ENCODE measurements around the gene OCA2.
A peak's percentile ranks its signal among the peaks of the same experiment; 100 is the strongest.
"Not testable (repeated sequence)": the region's sequence is repeated elsewhere in the genome, so short reads cannot be mapped to it uniquely, and the experiment has no call there.

The OCA2 gene

DNA sequence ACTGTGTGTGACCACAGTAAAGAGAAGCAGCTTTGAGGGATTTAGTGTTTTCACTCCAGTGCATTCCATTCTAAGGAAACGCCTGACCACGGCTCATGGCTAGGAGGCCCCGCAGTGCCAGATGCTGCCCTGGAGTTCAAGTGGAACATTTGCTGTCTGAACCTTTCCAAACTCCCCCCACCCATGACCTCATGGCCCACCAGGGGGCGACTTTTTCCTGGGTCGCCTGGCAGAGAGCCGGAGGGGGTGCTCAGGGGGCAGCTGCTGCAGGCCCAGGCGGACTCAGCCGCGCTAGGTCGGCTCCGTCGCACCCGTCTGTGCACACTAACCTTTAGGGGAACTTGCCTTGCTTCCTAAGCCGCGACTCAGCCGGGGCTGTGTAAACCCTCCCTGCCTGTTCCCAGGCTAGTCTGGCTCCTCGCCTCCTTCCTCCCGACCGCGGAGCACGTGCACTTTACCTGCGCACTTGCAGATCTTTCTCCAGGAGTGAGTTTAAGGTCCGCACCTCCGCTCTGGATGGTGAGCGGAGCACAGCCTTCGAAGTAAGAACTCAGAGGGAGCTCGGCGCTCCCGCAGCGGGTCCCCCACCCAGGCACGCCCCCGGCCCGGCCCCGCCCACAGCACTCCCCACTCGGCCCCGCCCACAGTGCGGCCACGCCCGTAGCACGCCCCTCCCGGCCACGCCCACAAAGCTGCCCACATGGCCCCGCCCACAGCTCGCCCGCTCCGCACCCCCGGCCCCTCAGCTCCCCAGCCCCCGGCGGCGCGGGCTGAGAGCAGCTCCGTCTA, at the start of gene OCA2:
TSS of gene OCA2 (minus strand) at position 550 of the 789 bp plus-strand sequence. CDS start 17,441 bp downstream, outside the sequence.
- FAIRE-seq = no peak

DNA sequence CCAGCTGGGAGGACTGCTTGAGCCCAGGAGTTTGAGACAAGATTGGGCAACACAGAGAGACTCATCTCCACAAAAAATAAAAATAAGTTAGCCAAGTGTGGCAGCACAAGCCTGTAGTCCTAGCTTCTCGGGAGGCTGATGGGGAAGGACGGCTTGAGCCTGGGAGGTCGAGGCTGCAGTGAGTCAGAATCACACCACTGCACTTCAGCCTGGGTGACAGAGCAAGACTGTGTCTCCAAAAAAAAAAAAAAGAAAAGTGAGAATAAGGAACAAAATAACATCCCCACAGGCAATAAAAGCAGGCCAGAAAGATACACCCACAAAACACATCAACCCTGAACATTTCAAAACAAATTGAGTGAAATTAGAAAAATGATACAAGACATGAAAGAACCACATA, 48.7 kb upstream of the OCA2 start:
- no peak for FAIRE-seq

DNA sequence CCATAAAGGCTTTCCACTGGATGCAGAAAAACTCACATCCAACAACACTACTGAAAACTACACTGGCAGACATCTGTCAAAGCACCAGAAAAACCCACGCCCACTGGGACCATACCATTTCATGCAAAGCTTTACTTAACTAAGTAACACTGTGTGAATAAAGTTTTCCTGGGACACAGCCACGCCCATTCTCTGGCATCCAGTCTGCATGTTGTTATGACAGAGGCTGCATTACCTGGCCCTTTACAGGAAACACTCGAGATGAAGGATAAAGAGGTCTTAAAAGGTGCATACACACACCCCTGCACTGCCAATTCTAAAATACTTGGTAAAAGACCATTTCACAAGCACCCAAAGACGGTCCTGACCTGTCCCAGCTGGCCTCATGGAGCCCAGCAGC, 46.3 kb upstream of the OCA2 start:
- not testable (repeated sequence) for FAIRE-seq

DNA sequence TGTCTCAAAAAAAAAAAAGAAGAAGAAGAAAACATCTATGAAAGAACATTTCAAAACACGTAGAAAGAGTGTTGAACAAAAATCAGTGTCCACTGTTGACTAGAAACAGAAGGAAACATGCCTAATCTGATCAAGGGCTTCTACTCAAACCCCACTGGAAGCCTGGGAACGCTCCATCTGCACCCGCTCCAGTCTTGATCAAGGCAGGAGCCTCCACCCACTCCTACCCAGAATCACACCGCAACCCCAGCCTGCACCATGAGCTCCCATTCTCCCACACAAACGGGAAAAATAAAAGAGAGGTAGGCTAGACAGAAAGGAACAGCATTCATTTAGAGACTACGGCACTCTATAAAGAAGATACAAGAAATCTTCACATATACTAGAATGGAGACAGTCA, 40.9 kb upstream of the OCA2 start:
- no peak for FAIRE-seq

DNA sequence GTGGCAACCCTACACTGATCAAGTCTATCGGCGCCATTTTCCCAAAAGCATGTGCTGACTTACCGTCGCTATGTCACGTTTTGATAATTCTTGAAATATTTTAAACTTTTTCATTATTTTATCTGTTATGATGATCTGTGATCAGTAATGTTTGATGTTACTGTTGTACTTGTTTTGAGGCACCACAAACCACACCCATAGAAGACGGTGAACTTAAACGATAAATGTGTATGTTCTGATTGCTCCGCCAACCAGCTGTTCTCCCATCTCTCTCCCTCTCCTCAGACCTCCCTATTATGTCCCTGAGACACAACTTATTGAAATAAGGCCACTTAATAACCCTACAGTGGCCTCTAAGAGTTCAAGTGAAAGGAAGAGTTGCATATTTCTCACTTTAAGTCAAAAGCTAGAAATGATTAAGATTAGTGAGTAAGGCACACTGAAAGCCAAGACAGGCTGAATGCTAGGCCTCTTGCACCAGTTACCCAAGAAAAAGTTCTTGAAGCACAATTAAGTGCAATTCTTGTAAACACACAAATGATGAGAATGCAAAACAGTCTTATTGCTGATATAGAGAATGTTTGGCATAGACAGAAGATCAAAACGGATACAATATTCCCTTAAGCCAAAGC, 38.4 kb upstream of the OCA2 start:
- not testable (repeated sequence) for FAIRE-seq

DNA sequence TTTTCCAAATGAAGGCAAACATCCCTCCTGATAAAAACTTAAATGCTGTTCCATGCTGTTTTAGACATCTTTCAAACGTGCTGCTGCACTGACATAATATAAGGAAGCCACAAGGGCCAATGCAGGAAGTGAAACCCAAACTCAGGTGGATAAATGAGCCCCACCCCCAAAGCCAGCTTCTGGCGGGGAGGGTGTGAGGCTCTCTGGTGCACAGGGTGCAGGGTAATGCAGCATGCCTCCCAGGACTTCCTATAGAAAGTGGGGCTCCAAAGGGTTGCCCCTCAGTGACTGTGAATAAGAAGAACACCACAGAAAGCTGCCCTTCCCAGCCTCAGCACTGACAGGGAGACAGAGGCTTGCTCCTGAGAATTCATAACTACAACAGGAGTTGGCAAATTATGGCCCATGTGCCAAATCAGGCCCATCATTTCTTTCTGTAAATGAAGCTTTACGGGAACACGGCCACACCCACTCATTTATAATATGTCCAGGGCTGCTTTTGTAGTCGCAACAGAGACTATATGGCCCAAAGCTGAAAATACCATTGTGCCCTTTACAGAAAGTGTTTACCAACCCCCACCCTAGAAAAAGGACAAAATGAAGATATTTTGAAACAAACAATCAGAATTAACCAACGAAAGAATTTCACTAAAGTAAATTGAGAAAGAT, 37.3 kb upstream of the OCA2 start:
- FAIRE-seq = not testable (repeated sequence)

DNA sequence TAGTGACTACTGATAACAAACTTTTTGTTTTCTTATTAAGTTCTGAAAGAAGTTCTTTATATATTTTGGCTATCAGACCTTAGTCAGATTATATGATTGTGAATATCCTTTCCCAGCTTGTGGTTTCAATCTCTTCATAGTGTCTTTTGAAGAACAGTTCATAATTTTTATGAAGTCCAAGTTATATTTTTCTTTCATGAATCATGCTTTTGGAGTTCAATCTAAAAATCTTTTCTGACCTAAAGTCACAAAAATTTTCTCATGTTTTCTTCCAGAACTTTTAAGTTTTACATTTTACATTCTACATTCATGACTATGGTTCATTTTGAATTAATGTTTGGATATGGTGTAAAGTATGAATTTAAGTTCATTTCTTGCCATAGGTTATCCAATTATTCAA, 34.2 kb upstream of the OCA2 start:
- peak; percentile 86 for FAIRE-seq

- FAIRE-seq = no peak
Observed at GRCh38 chr15:28132524-28133275, 33.6 kb upstream of the OCA2 start.

- no peak for FAIRE-seq
Observed at GRCh38 chr15:28131946-28132345, 32.8 kb upstream of the OCA2 start.

DNA sequence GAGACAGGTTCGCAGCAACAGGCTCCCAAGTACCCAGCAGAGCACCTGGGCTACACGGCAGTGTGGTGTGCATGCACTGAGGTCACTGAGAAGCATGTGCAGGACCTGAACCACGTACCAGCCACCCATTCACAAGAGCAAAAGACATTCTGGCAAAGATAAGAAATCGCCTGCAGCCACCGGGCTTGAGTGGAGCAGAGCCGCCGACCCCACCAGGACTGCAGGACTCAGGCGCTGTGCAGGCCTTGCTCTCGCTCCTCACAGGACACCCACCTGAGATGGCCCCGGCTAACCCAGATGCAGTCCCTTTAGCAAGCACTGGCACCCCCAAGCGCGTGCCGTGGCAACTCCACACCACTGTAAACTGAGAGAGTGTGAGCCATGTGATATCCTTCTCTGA, 32.3 kb upstream of the OCA2 start:
- no peak for FAIRE-seq

GRCh38 chr15:28130651-28131050, 31.5 kb upstream of the OCA2 start:
- FAIRE-seq = no peak

- FAIRE-seq = no peak
Observed at GRCh38 chr15:28129231-28129848, 30.2 kb upstream of the OCA2 start.

DNA sequence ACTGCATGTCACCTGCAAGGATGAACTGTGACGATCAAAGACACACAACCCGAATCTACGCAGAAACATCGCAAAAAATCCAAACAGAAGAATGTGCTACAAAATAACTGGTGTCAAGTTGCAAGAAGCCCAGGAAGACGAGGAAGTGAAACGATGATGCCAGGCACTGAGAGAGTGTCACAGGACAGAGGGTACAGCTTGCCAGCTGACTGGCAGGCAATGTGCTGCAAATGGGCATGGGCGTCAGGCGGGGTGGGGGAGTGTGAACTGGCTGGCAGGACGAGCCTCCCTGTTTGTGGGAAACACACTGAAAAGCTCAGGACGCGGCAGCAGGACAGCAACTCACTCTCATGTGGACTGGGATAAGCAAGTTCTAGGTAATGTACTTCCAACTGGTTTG, 28.9 kb upstream of the OCA2 start:
- no peak for FAIRE-seq

- no peak for FAIRE-seq
Observed at GRCh38 chr15:28127036-28127435, 27.9 kb upstream of the OCA2 start.

GRCh38 chr15:28125673-28126651, 26.8 kb upstream of the OCA2 start:
- peak; percentile 76 for FAIRE-seq

- FAIRE-seq = no peak
Observed at GRCh38 chr15:28124841-28125240, 25.7 kb upstream of the OCA2 start.

- FAIRE-seq = peak; percentile 70
Observed at GRCh38 chr15:28123408-28124023, 24.4 kb upstream of the OCA2 start.

GRCh38 chr15:28122038-28122949, 23.2 kb upstream of the OCA2 start:
- no peak for FAIRE-seq

DNA sequence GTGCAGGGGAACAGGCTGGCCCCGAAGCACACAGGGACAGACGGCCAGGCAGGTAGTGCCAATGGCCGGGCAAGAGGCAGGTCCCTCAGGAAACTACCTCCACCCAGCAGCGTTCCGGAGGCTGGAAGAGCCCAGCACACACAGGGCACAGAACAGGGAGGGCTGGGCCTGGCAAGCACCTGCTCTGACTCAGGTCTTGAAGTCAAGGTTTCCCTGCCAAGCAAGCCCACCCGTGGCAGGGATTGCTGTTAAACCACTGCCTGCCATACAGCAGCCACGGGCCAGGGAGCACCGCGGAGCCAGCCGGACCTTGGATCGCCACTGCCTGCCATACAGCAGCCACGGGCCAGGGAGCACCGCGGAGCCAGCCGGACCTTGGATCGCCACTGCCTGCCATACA, 22.5 kb upstream of the OCA2 start:
- FAIRE-seq = not testable (repeated sequence)

DNA sequence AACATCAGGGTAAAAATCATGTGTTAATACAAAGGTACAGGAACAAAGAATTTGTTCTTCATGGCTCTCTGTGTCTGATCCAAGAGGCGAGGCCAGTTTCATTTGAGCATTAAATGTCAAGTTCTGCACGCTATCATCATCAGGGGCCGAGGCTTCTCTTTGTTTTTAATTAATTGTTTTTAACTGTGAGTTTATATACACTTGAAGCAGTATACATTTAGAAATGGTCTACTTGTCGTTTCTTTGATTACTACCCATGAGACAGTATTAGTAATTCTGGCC, 21.2 kb upstream of the OCA2 start:
- no peak for FAIRE-seq

All from islet of Langerhans (tissue), 1 donor.